ENCODE measurements around the gene TIMM13.

GRCh38 chr19:2446381-2446780 lies 19.0 kb upstream of the TIMM13 start:
- no peak for TF ChIP-seq CTCF (IDR thresholded peaks at IDR 0.05)
- TF ChIP-seq POLR2A (IDR thresholded peaks at IDR 0.05), result no peak
- no peak for TF ChIP-seq POLR2AphosphoS5 (IDR thresholded peaks at IDR 0.05)
